ENCODE results near the gene PRKAB2.
"Not testable (repeated sequence)": the region's sequence is repeated elsewhere in the genome, so short reads cannot be mapped to it uniquely, and the experiment has no call there.

PRKAB2 gene

GRCh38 chr1:147171399-147172167 is 687 bp downstream of the PRKAB2 start:
- DNase-seq (ENCODE audit: low read depth): no peak

GRCh38 chr1:147169840-147170674 is 2.2 kb downstream of the PRKAB2 start:
- DNase-seq (ENCODE audit: low read depth): no peak

GRCh38 chr1:147169171-147169570 is 3.1 kb downstream of the PRKAB2 start:
- no peak for DNase-seq (ENCODE audit: low read depth)

- DNase-seq (ENCODE audit: low read depth): no peak
Observed at GRCh38 chr1:147168626-147169058, 3.6 kb downstream of the PRKAB2 start.

- DNase-seq (ENCODE audit: low read depth): no peak
Observed at GRCh38 chr1:147167365-147167764, 4.9 kb downstream of the PRKAB2 start.

GRCh38 chr1:147163019-147163418 is 9.3 kb downstream of the PRKAB2 start:
- no peak for DNase-seq (ENCODE audit: low read depth)

- no peak for DNase-seq (ENCODE audit: low read depth)
Observed at GRCh38 chr1:147162093-147162492, 10.2 kb downstream of the PRKAB2 start.

GRCh38 chr1:147157116-147157515 is 15.2 kb downstream of the PRKAB2 start:
- DNase-seq (ENCODE audit: low read depth): not testable (repeated sequence)

GRCh38 chr1:147156642-147157041 is 15.6 kb downstream of the PRKAB2 start:
- no peak for DNase-seq (ENCODE audit: low read depth)

GRCh38 chr1:147152772-147153171 is 19.5 kb downstream of the PRKAB2 start:
- no peak for DNase-seq (ENCODE audit: low read depth)

GRCh38 chr1:147151244-147151643 is 21.0 kb downstream of the PRKAB2 start:
- DNase-seq (ENCODE audit: low read depth): no peak

- DNase-seq (ENCODE audit: low read depth): no peak
Observed at GRCh38 chr1:147142886-147143285, 29.4 kb downstream of the PRKAB2 start.

GRCh38 chr1:147130721-147131120 is 41.5 kb downstream of the PRKAB2 start:
- DNase-seq (ENCODE audit: low read depth): not testable (repeated sequence)

- DNase-seq (ENCODE audit: low read depth): no peak
Observed at GRCh38 chr1:147129116-147129873, 43.0 kb downstream of the PRKAB2 start.

GRCh38 chr1:147124266-147124665 is 48.0 kb downstream of the PRKAB2 start:
- no peak for DNase-seq (ENCODE audit: low read depth)

- DNase-seq (ENCODE audit: low read depth): no peak
Observed at GRCh38 chr1:147117109-147117508, 55.2 kb downstream of the PRKAB2 start.

GRCh38 chr1:147115496-147115895 is 56.8 kb downstream of the PRKAB2 start:
- DNase-seq (ENCODE audit: low read depth): no peak

GRCh38 chr1:147115079-147115478 is 57.2 kb downstream of the PRKAB2 start:
- not testable (repeated sequence) for DNase-seq (ENCODE audit: low read depth)

- DNase-seq (ENCODE audit: low read depth): not testable (repeated sequence)
Observed at GRCh38 chr1:147114353-147114752, 57.9 kb downstream of the PRKAB2 start.

- DNase-seq (ENCODE audit: low read depth): no peak
Observed at GRCh38 chr1:147111381-147112130, 60.7 kb downstream of the PRKAB2 start.

- DNase-seq (ENCODE audit: low read depth): no peak
Observed at GRCh38 chr1:147110872-147111271, 61.4 kb downstream of the PRKAB2 start.

- no peak for DNase-seq (ENCODE audit: low read depth)
Observed at GRCh38 chr1:147110434-147110833, 61.8 kb downstream of the PRKAB2 start.
